ENCODE measurements around the gene FNIP1. TPM values are rescaled to one million over a fixed set of nuclear protein-coding genes. Genes with fewer than 3 reads are reported as not detected.

Gene FNIP1
- total RNA-seq, 1 donor from 2014 or later, result 28.5 TPM

DNA sequence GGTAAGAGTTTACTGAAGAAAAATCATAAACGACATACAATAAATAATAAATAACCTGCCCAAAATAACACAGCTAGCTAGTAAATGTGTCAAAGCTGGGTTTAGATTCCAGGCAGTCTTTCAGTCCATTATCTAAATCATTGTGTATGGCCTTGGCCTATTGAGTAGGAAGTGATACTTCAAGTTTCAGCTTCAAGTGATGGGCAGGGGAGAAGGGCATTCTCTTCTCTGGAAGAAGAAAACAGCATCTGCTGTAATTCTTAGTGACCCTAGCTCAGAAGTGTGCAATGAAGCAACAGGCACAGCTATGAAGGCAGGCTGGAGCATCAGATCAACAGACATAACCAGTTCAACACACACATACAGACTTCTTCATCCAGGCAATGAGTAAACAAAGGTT lies 42.5 kb downstream of the FNIP1 start:
- FAIRE-seq, result no peak
- H3K4me3 Mint-ChIP-seq (ENCODE audit: unreplicated experiment), result no peak overlapping the region
- H3K4me1 ChIP-seq (ENCODE audit: insufficient read depth, low read length), result peaks cover 6% of the 10 kb centered on the region
- H3K9ac ChIP-seq (ENCODE audit: low read length), result no peak overlapping the region
- H3K36me3 ChIP-seq (ENCODE audit: insufficient read depth, low read length), result no peaks in the 10 kb centered on the region
- H3K27ac Mint-ChIP-seq (ENCODE audit: unreplicated experiment), result no peak overlapping the region
- H3K4me3 ChIP-seq (ENCODE audit: insufficient read depth, low read depth, low read length), result no peak overlapping the region
- H4K20me1 ChIP-seq (ENCODE audit: insufficient read depth, low read length), result peaks cover 90% of the 10 kb centered on the region
- H3K27me3 ChIP-seq (ENCODE audit: insufficient read depth, low read length), result no peaks in the 10 kb centered on the region
- no peak overlapping the region for H3K27ac ChIP-seq (ENCODE audit: low read depth, low read length)
- peaks cover 8% of the 10 kb centered on the region for H3K4me1 Mint-ChIP-seq (ENCODE audit: low read depth, unreplicated experiment)
- no peaks in the 10 kb centered on the region for H3K9me3 Mint-ChIP-seq (ENCODE audit: unreplicated experiment)
- H2AFZ ChIP-seq (ENCODE audit: low read depth, low read length), result no peak overlapping the region
- H3K27me3 Mint-ChIP-seq (ENCODE audit: low read depth, unreplicated experiment), result no peaks in the 10 kb centered on the region
- no peaks in the 10 kb centered on the region for H3K9me3 ChIP-seq (ENCODE audit: insufficient read depth, low read depth, low read length)
- peaks cover 94% of the 10 kb centered on the region for H3K79me2 ChIP-seq (ENCODE audit: insufficient read depth, low read length)
- H3K4me2 ChIP-seq (ENCODE audit: low read length), result no peak overlapping the region
- DNase-seq (ENCODE audit: low read depth), result no peak
- H3K36me3 Mint-ChIP-seq (ENCODE audit: low read depth, unreplicated experiment), result no peaks in the 10 kb centered on the region
- TF ChIP-seq, protein P1, sequence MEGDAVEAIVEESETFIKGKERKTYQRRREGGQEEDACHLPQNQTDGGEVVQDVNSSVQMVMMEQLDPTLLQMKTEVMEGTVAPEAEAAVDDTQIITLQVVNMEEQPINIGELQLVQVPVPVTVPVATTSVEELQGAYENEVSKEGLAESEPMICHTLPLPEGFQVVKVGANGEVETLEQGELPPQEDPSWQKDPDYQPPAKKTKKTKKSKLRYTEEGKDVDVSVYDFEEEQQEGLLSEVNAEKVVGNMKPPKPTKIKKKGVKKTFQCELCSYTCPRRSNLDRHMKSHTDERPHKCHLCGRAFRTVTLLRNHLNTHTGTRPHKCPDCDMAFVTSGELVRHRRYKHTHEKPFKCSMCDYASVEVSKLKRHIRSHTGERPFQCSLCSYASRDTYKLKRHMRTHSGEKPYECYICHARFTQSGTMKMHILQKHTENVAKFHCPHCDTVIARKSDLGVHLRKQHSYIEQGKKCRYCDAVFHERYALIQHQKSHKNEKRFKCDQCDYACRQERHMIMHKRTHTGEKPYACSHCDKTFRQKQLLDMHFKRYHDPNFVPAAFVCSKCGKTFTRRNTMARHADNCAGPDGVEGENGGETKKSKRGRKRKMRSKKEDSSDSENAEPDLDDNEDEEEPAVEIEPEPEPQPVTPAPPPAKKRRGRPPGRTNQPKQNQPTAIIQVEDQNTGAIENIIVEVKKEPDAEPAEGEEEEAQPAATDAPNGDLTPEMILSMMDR (IDR thresholded peaks at IDR 0.05; ENCODE audit: insufficient read depth, low read depth, low read length), result no peak
- no peak for TF ChIP-seq EZH2 (IDR thresholded peaks at IDR 0.05; ENCODE audit: insufficient read depth, low read length)

DNA sequence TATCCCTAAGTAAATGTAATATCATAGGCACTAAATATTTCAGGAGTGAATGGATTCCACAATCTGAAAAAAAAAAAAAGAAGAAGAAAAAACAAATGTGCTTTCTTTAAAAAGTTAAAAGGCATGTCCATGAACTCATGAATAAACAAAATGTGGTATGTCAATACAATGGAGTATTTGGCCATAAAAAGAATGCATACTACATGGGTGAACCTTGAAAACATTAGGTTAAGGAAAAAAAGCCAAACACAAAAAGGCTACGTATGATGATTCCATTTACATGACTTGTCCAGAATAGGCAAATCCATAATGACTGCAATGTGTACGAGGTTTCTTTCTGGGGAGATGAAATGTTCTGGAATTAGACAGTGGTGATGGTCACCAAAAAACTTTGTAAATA lies 45.3 kb downstream of the FNIP1 start:
- no peaks in the 10 kb centered on the region for H3K9me3 ChIP-seq (ENCODE audit: insufficient read depth, low read depth, low read length)
- FAIRE-seq, result no peak
- H3K27me3 ChIP-seq (ENCODE audit: insufficient read depth, low read length), result no peaks in the 10 kb centered on the region
- H4K20me1 ChIP-seq (ENCODE audit: insufficient read depth, low read length), result peaks cover 82% of the 10 kb centered on the region
- H3K4me1 Mint-ChIP-seq (ENCODE audit: low read depth, unreplicated experiment), result peaks cover 19% of the 10 kb centered on the region
- no peak overlapping the region for H3K4me3 ChIP-seq (ENCODE audit: insufficient read depth, low read depth, low read length)
- H3K27ac ChIP-seq (ENCODE audit: low read depth, low read length), result no peak overlapping the region
- no peak for DNase-seq (ENCODE audit: low read depth)
- H3K4me3 Mint-ChIP-seq (ENCODE audit: unreplicated experiment), result no peak overlapping the region
- H3K36me3 Mint-ChIP-seq (ENCODE audit: low read depth, unreplicated experiment), result peaks cover 2% of the 10 kb centered on the region
- TF ChIP-seq, protein P1 (IDR thresholded peaks at IDR 0.05; ENCODE audit: insufficient read depth, low read depth, low read length), result no peak
- TF ChIP-seq EZH2 (IDR thresholded peaks at IDR 0.05; ENCODE audit: insufficient read depth, low read length), result no peak
- peaks cover 11% of the 10 kb centered on the region for H3K4me1 ChIP-seq (ENCODE audit: insufficient read depth, low read length)
- peaks cover 2% of the 10 kb centered on the region for H3K9me3 Mint-ChIP-seq (ENCODE audit: unreplicated experiment)
- no peak overlapping the region for H3K27ac Mint-ChIP-seq (ENCODE audit: unreplicated experiment)
- no peaks in the 10 kb centered on the region for H3K27me3 Mint-ChIP-seq (ENCODE audit: low read depth, unreplicated experiment)
- H3K4me2 ChIP-seq (ENCODE audit: low read length), result no peak overlapping the region
- H2AFZ ChIP-seq (ENCODE audit: low read depth, low read length), result no peak overlapping the region
- H3K79me2 ChIP-seq (ENCODE audit: insufficient read depth, low read length), result peaks cover 93% of the 10 kb centered on the region
- no peaks in the 10 kb centered on the region for H3K36me3 ChIP-seq (ENCODE audit: insufficient read depth, low read length)
- H3K9ac ChIP-seq (ENCODE audit: low read length), result no peak overlapping the region

DNA sequence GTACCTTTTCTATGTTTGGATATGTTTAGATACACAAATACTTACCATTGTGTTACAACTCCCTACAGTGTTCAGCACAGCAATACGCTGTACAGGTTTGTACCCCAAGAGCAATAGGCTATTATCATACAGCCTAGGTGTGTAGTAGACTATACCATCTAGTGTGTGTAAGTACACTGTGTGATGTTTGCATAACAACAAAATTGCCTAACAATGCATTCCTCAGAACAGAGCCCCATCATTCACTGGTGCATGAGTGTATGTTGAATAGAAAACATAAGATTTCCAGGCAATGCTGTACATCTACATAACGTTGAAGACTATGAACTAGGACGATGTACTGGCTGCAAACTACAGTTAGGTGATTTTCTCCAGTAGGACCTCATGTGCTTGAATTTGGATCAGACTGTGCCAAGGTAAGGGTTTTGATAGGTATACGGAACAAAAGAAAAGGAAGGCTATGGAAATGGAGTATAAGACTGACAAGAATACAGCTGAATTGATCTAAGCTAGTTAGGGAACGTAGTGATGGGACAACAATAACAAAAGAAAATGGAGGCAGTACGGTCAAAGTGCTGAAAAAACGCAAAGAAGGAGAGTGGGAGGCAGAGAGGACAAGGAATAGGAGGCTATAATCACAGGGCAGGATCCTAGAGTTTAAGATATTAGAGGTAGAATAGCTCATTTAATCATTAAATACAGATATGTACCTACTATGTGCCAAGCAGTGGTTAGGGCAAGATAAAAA lies 46.9 kb downstream of the FNIP1 start:
- Mint-ChIP-seq H3K4me1 (ENCODE audit: low read depth, unreplicated experiment) (peaks cover 28% of the 10 kb centered on the region), H3K27ac (ENCODE audit: unreplicated experiment) (no peak overlapping the region), H3K27me3 (ENCODE audit: low read depth, unreplicated experiment) (no peaks in the 10 kb centered on the region), H3K4me3 (ENCODE audit: unreplicated experiment) (no peak overlapping the region), H3K36me3 (ENCODE audit: low read depth, unreplicated experiment) (peaks cover 2% of the 10 kb centered on the region), H3K9me3 (ENCODE audit: unreplicated experiment) (peaks cover 2% of the 10 kb centered on the region)
- Histone ChIP-seq H3K4me1 (ENCODE audit: insufficient read depth, low read length) (peaks cover 16% of the 10 kb centered on the region), H3K4me2 (ENCODE audit: low read length) (no peak overlapping the region), H3K27ac (ENCODE audit: low read depth, low read length) (no peak overlapping the region), H3K9me3 (ENCODE audit: insufficient read depth, low read depth, low read length) (no peaks in the 10 kb centered on the region), H4K20me1 (ENCODE audit: insufficient read depth, low read length) (peaks cover 82% of the 10 kb centered on the region), H3K4me3 (ENCODE audit: insufficient read depth, low read depth, low read length) (no peak overlapping the region), H3K27me3 (ENCODE audit: insufficient read depth, low read length) (no peaks in the 10 kb centered on the region), H2AFZ (ENCODE audit: low read depth, low read length) (no peak overlapping the region), H3K9ac (ENCODE audit: low read length) (no peak overlapping the region), H3K36me3 (ENCODE audit: insufficient read depth, low read length) (no peaks in the 10 kb centered on the region), H3K79me2 (ENCODE audit: insufficient read depth, low read length) (peaks cover 93% of the 10 kb centered on the region)
- no peak for FAIRE-seq
- no peak for DNase-seq (ENCODE audit: low read depth)
- TF ChIP-seq EZH2 (IDR thresholded peaks at IDR 0.05; ENCODE audit: insufficient read depth, low read length), result no peak
- TF ChIP-seq, protein P1 (IDR thresholded peaks at IDR 0.05; ENCODE audit: insufficient read depth, low read depth, low read length), result no peak

All from astrocyte (in vitro differentiated cells and primary cell).